K562 (cell line): ENCODE measurements around the gene NVL.

Experiments
- CHD2 ChIP-seq: IDR thresholded peaks from 2 replicates; pipeline ENCODE4 v1.6.1; 2011; ENCODE audit warnings: low read depth, low read length
- CTCF ChIP-seq, 3 experiments: IDR thresholded peaks in 2 of 3; conservative IDR thresholded peaks in 1 of 3; 2 replicates each; pipeline ENCODE4 v1.5.1; 2011 to 2012; ENCODE audit warnings: low read length in 3 of 3, mild to moderate bottlenecking in 3 of 3, control low read depth in 2 of 3, improper control_type of control experiment in 1 of 3, inconsistent platforms in 1 of 3, low read depth in 1 of 3, mixed read lengths in 1 of 3, moderate library complexity in 1 of 3; ENCODE audit not compliant: insufficient read depth in 2 of 3
- HDAC2 ChIP-seq: fragments of 450-650 bp; IDR thresholded peaks from 2 replicates; pipeline ENCODE4 v1.6.1; 2016; ENCODE audit warnings: mild to moderate bottlenecking
- JUNB ChIP-seq: fragments of 450-650 bp; formaldehyde crosslinking; conservative IDR thresholded peaks from 2 replicates; pipeline ENCODE4 v1.4.0; 2020; ENCODE audit warnings: mild to moderate bottlenecking
- NFIC ChIP-seq: fragments of 450-650 bp; IDR thresholded peaks from 2 replicates; pipeline ENCODE4 v1.6.1; 2017; ENCODE audit warnings: mild to moderate bottlenecking, inconsistent platforms
- NRF1 ChIP-seq, 2 experiments: fragments of 450-650 bp; IDR thresholded peaks in 1 of 2; conservative IDR thresholded peaks in 1 of 2; 2 replicates each; pipeline ENCODE4 v1.6.1; 2014; ENCODE audit warnings: mild to moderate bottlenecking in 2 of 2
- TF ChIP-seq, protein P1 (sequence below): fragments of 250-450 bp; sonication (Bioruptor Pico); IDR thresholded peaks from 2 replicates; pipeline ENCODE4 v1.4.0; 2020; ENCODE audit warnings: mild to moderate bottlenecking, moderate library complexity

- TF ChIP-seq CTCF (IDR thresholded peaks at IDR 0.05 in 2 of 3, conservative IDR thresholded peaks at IDR 0.05 in 1 of 3; ENCODE audit: insufficient read depth in 2 of 3, low read depth in 1 of 3, low read length in 3 of 3) (no peak), HDAC2 (peak; percentile 70; the same call in 1 of the 2 replicates), CHD2 (no peak), NRF1 (conservative IDR thresholded peaks at IDR 0.05 in 1 of 2, IDR thresholded peaks at IDR 0.05 in 1 of 2) (peak in 1 of 2 experiments; percentile 56; a peak in 2 of 4 replicates), JUNB (no peak), NFIC (no peak)
- TF ChIP-seq, protein P1, sequence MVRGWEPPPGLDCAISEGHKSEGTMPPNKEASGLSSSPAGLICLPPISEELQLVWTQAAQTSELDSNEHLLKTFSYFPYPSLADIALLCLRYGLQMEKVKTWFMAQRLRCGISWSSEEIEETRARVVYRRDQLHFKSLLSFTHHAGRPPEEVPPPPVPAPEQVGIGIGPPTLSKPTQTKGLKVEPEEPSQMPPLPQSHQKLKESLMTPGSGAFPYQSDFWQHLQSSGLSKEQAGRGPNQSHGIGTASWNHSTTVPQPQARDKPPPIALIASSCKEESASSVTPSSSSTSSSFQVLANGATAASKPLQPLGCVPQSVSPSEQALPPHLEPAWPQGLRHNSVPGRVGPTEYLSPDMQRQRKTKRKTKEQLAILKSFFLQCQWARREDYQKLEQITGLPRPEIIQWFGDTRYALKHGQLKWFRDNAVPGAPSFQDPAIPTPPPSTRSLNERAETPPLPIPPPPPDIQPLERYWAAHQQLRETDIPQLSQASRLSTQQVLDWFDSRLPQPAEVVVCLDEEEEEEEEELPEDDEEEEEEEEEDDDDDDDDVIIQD (CRISPR knock-in tag), result no peak
Observed at GRCh38 chr1:224213438-224214119, 116.4 kb downstream of the NVL start.
